H9 (cell line): Measurements from ENCODE around the gene GLIS2. TPM values are rescaled to one million over a fixed set of nuclear protein-coding genes. Genes with fewer than 3 reads are reported as not detected.
A peak's percentile ranks its signal among the peaks of the same experiment; 100 is the strongest.

Experiments
- DNase-seq: peaks from one replicate; pipeline ENCODE4 v3.0.0-alpha.2; 2017
- H2AFZ ChIP-seq: one replicate; pipeline ENCODE4 v1.6.1; 2013; ENCODE audit warnings: mild to moderate bottlenecking, low read length, control low read depth, moderate library complexity
- H2AK5ac ChIP-seq: 2 replicates; pipeline ENCODE4 v1.6.1; 2013; ENCODE audit warnings: low read length, control low read depth, mixed read lengths; ENCODE audit not compliant: insufficient read length
- H2BK120ac ChIP-seq: one replicate; pipeline ENCODE4 v1.6.1; 2013; ENCODE audit warnings: low read depth, mild to moderate bottlenecking, low read length, control low read depth, inconsistent platforms; ENCODE audit not compliant: poor library complexity, severe bottlenecking
- H2BK12ac ChIP-seq: 2 replicates; pipeline ENCODE4 v1.6.1; 2013; ENCODE audit warnings: low read length, control low read depth, mixed read lengths, low read depth; ENCODE audit not compliant: insufficient read length
- H2BK15ac ChIP-seq: 2 replicates; pipeline ENCODE4 v1.6.1; 2013; ENCODE audit warnings: low read depth, low read length, control low read depth
- H2BK20ac ChIP-seq: one replicate; pipeline ENCODE4 v1.6.1; 2013; ENCODE audit warnings: low read depth, mild to moderate bottlenecking, low read length, control low read depth, inconsistent platforms; ENCODE audit not compliant: poor library complexity, severe bottlenecking
- H2BK5ac ChIP-seq: 2 replicates; pipeline ENCODE4 v1.6.1; 2013; ENCODE audit warnings: low read length, control low read depth, mixed read lengths; ENCODE audit not compliant: insufficient read length
- H3K14ac ChIP-seq: 2 replicates; pipeline ENCODE4 v1.6.1; 2013; ENCODE audit warnings: low read length, control low read depth; ENCODE audit not compliant: insufficient read depth
- H3K18ac ChIP-seq: 2 replicates; pipeline ENCODE4 v1.6.1; 2013; ENCODE audit warnings: low read depth, mild to moderate bottlenecking, mixed read lengths, low read length, control low read depth; ENCODE audit not compliant: insufficient read length
- H3K23ac ChIP-seq: 2 replicates; pipeline ENCODE4 v1.6.1; 2013; ENCODE audit warnings: low read length, control low read depth, mixed read lengths, low read depth; ENCODE audit not compliant: insufficient read length
- H3K23me2 ChIP-seq: 2 replicates; pipeline ENCODE4 v1.6.1; 2013; ENCODE audit warnings: low read depth, mild to moderate bottlenecking, mixed read lengths, low read length, control low read depth; ENCODE audit not compliant: insufficient read length, poor library complexity, severe bottlenecking
- H3K27ac ChIP-seq: 2 replicates; pipeline ENCODE4 v1.5.1; 2013; ENCODE audit warnings: low read length, control low read depth, mixed read lengths, low read depth; ENCODE audit not compliant: insufficient read length
- H3K27me3 ChIP-seq: 2 replicates; pipeline ENCODE4 v1.6.1; 2013; ENCODE audit warnings: low read length, control low read depth, inconsistent platforms; ENCODE audit not compliant: insufficient read depth
- H3K4ac ChIP-seq: 2 replicates; pipeline ENCODE4 v1.6.1; 2013; ENCODE audit warnings: low read depth, mild to moderate bottlenecking, control low read depth, inconsistent platforms, low read length, moderate library complexity
- H3K4me1 ChIP-seq: 2 replicates; pipeline ENCODE4 v1.6.1; 2013; ENCODE audit warnings: low read length, control low read depth, inconsistent platforms; ENCODE audit not compliant: insufficient read depth
- H3K4me2 ChIP-seq: 2 replicates; pipeline ENCODE4 v1.6.1; 2013; ENCODE audit warnings: low read length, control low read depth, mixed read lengths; ENCODE audit not compliant: insufficient read length, insufficient read depth
- H3K56ac ChIP-seq: 2 replicates; pipeline ENCODE4 v1.6.1; 2013; ENCODE audit warnings: low read depth, mild to moderate bottlenecking, mixed read lengths, low read length, control low read depth; ENCODE audit not compliant: insufficient read length
- H3K79me1 ChIP-seq: 2 replicates; pipeline ENCODE4 v1.6.1; 2013; ENCODE audit warnings: low read depth, mild to moderate bottlenecking, moderate library complexity, low read length, control low read depth, inconsistent platforms; ENCODE audit not compliant: insufficient read depth, poor library complexity, severe bottlenecking
- H3K79me2 ChIP-seq: 2 replicates; pipeline ENCODE4 v1.6.1; 2013; ENCODE audit warnings: low read length, control low read depth, inconsistent platforms; ENCODE audit not compliant: insufficient read depth
- H3K9ac ChIP-seq: 2 replicates; pipeline ENCODE4 v1.6.1; 2013; ENCODE audit warnings: low read length, control low read depth, mixed read lengths; ENCODE audit not compliant: insufficient read length; ENCODE audit errors: extremely low read depth
- H3K9me3 ChIP-seq: one replicate; pipeline ENCODE4 v1.6.1; 2013; ENCODE audit warnings: low read depth, low read length, inconsistent platforms; ENCODE audit not compliant: control insufficient read depth
- H3T11ph ChIP-seq: one replicate; pipeline ENCODE4 v1.6.1; 2013; ENCODE audit warnings: mild to moderate bottlenecking, low read length, control low read depth, inconsistent platforms
- H4K20me1 ChIP-seq: one replicate; pipeline ENCODE4 v1.6.1; 2013; ENCODE audit not compliant: control insufficient read depth, insufficient read length, insufficient read depth
- H4K5ac ChIP-seq: 2 replicates; pipeline ENCODE4 v1.6.1; 2013; ENCODE audit warnings: low read depth, mild to moderate bottlenecking, mixed read lengths, low read length, control low read depth; ENCODE audit not compliant: insufficient read length
- H4K8ac ChIP-seq: replicated peaks from 2 replicates; pipeline ENCODE4 v1.6.1; 2013; ENCODE audit warnings: low read length, control low read depth, mixed read lengths, low read depth; ENCODE audit not compliant: insufficient read length
- H4K91ac ChIP-seq: 2 replicates; pipeline ENCODE4 v1.6.1; 2013; ENCODE audit warnings: low read depth, mild to moderate bottlenecking, moderate library complexity, mixed read lengths, low read length, control low read depth; ENCODE audit not compliant: insufficient read length
- H3K27ac Mint-ChIP-seq, 3 experiments: 2 replicates in 2 of 3; 3 replicates in 1 of 3; pipeline ENCODE4 v1.8.0; 2020 to 2021; ENCODE audit warnings: mixed read lengths in 3 of 3, mild to moderate bottlenecking in 1 of 3, moderate library complexity in 1 of 3
- H3K27me3 Mint-ChIP-seq: 2 replicates; pipeline ENCODE4 v1.8.0; 2021; ENCODE audit warnings: low read depth, mild to moderate bottlenecking, moderate library complexity, mixed read lengths
- H3K36me3 Mint-ChIP-seq, 3 experiments: 2 replicates in 2 of 3; 3 replicates in 1 of 3; pipeline ENCODE4 v1.8.0; 2020 to 2021; ENCODE audit warnings: low read depth in 3 of 3, mixed read lengths in 3 of 3; ENCODE audit not compliant: insufficient read depth in 1 of 3
- H3K4me1 Mint-ChIP-seq, 2 experiments: 2 replicates each; pipeline ENCODE4 v1.8.0; 2020; ENCODE audit warnings: mixed read lengths in 2 of 2
- H3K4me3 Mint-ChIP-seq, 2 experiments: 2 replicates in 1 of 2; 3 replicates in 1 of 2; pipeline ENCODE4 v1.8.0; 2020 to 2021; ENCODE audit warnings: mild to moderate bottlenecking in 2 of 2, mixed read lengths in 2 of 2, moderate library complexity in 1 of 2
- H3K9me3 Mint-ChIP-seq, 2 experiments: 2 replicates in 1 of 2; 3 replicates in 1 of 2; pipeline ENCODE4 v1.8.0; 2020; ENCODE audit warnings: mild to moderate bottlenecking in 2 of 2, mixed read lengths in 2 of 2, moderate library complexity in 1 of 2
- CTCF ChIP-seq: fragments of 200-600 bp; sonication (generic); conservative IDR thresholded peaks from 3 replicates; pipeline ENCODE4 v1.8.0; 2021; ENCODE audit warnings: antibody characterized with exemption, mild to moderate bottlenecking
- WGBS: extraction: QIAGEN DNeasy Blood & Tissue Kit; methylation state at CpG from one replicate; pipeline ENCODE4 v1.1.7; 2013; ENCODE audit warnings: missing lambda C conversion rate, low lambda C conversion rate, mixed read lengths; ENCODE audit not compliant: insufficient read length; ENCODE audit errors: extremely low coverage; 5-methylcytosine and 5-hydroxymethylcytosine counted together
- total RNA-seq: library from RNA; stranded (reverse); gene quantifications from 2 replicates; pipeline ENCODE4 v1.2.1, GENCODE V29; 2021

GLIS2 gene
- total RNA-seq, 1 experiment from 2014 or later = 14.3 TPM

- Histone ChIP-seq H3K27me3 (no peaks in the 10 kb centered on the region), H3T11ph (no peak overlapping the region), H2BK5ac (no peak overlapping the region), H3K79me2 (peaks cover 29% of the 10 kb centered on the region; the same call in 1 of the 2 replicates), H3K9ac (peak overlapping the region; percentile 92), H3K79me1 (peaks cover 6% of the 10 kb centered on the region), H4K8ac (no peak overlapping the region), H4K5ac (no peak overlapping the region), H2AFZ (no peak overlapping the region), H3K23ac (no peak overlapping the region), H2BK12ac (no peak overlapping the region), H3K14ac (peak overlapping the region; percentile 82), H3K56ac (no peak overlapping the region), H2BK20ac (no peak overlapping the region), H3K4me2 (peak overlapping the region; percentile 43), H4K20me1 (no peaks in the 10 kb centered on the region), H3K23me2 (peaks cover 11% of the 10 kb centered on the region), H3K4me1 (peaks cover 3% of the 10 kb centered on the region; the same call in 1 of the 2 replicates), H3K4ac (no peak overlapping the region), H2BK120ac (no peak overlapping the region), H3K9me3 (no peaks in the 10 kb centered on the region), H2BK15ac (no peak overlapping the region), H3K27ac (peak overlapping the region; percentile 21), H3K18ac (peak overlapping the region; percentile 83), H2AK5ac (no peak overlapping the region), H4K91ac (no peak overlapping the region)
- DNase-seq = peak; percentile 62
- H3K27ac Mint-ChIP-seq = peak overlapping the region; percentile 95 to 98 (median 96)
- H3K27me3 Mint-ChIP-seq = no peaks in the 10 kb centered on the region; the same call in 1 of the 2 replicates
- H3K4me1 Mint-ChIP-seq = peaks cover 4 to 12% of the 10 kb centered on the region in 2 experiments; a peak in 3 of 4 replicates
- no CpG with 5 or more reads among the region's 79 CpGs for WGBS
- peaks cover 0 to 12% (median 8%) of the 10 kb centered on the region in 3 experiments; a peak in 5 of 7 replicates for H3K36me3 Mint-ChIP-seq
- no peak for TF ChIP-seq CTCF
- peak overlapping the region; percentile 91 to 96 for H3K4me3 Mint-ChIP-seq
- no peaks in the 10 kb centered on the region for H3K9me3 Mint-ChIP-seq
These were observed 43.5 kb upstream of the GLIS2 start for GRCh38 chr16:4272114-4272956.
